ENCODE data around the gene CFAP410. TPM values are rescaled to one million over a fixed set of nuclear protein-coding genes. Genes with fewer than 3 reads are reported as not detected.

Gene CFAP410
- total and polyA plus RNA-seq, 2 of the 13 experiments (the other 11 are each of a cell fraction or from before 2014, with no cell fraction given) = 8.0 to 20.1 TPM

GRCh38 chr21:44289381-44290010 lies 49.7 kb downstream of the CFAP410 start (continued):
- TF ChIP-seq MYC (CRISPR knock-in tag; IDR thresholded peaks at IDR 0.05; ENCODE audit: borderline replicate concordance) (no peak), RFX5 (IDR thresholded peaks at IDR 0.05; ENCODE audit: low read depth, low read length) (no peak), ESRRA (CRISPR knock-in tag; IDR thresholded peaks at IDR 0.05; ENCODE audit: low read depth) (no peak), PHF5A (CRISPR knock-in tag; IDR thresholded peaks at IDR 0.05; ENCODE audit: low read depth, unreplicated experiment) (no peak), ZNF709 (CRISPR knock-in tag; IDR thresholded peaks at IDR 0.05) (no peak), ZNF12 (CRISPR knock-in tag; IDR thresholded peaks at IDR 0.05) (no peak), ZNF143 (CRISPR knock-in tag; IDR thresholded peaks at IDR 0.05) (no peak), ATF7 (IDR thresholded peaks at IDR 0.05) (no peak), ATF7 (CRISPR knock-in tag; IDR thresholded peaks at IDR 0.05) (no peak), ZNF768 (CRISPR knock-in tag; IDR thresholded peaks at IDR 0.05) (no peak), AHDC1 (CRISPR knock-in tag; IDR thresholded peaks at IDR 0.05; ENCODE audit: borderline replicate concordance) (no peak), MYNN (CRISPR knock-in tag; IDR thresholded peaks at IDR 0.05; ENCODE audit: low read depth) (no peak), ZNF724P (CRISPR knock-in tag; IDR thresholded peaks at IDR 0.05; ENCODE audit: borderline replicate concordance) (no peak)
